SK-N-SH (cell line): ENCODE measurements around the gene KCTD7. TPM values are rescaled to one million over a fixed set of nuclear protein-coding genes. Genes with fewer than 3 reads are reported as not detected.
"Not testable (repeated sequence)": the region's sequence is repeated elsewhere in the genome, so short reads cannot be mapped to it uniquely, and the experiment has no call there.

Experiments
- CTCF ChIA-PET: fragments of 300-600, 350-600 bp; formaldehyde crosslinking; extraction: SDS; loops from one replicate; lab custom pipeline; 2021; lab: Yijun Ruan, JAX
- POLR2A ChIA-PET: fragments of 350-600 bp; sonication (Branson Sonifier 250); formaldehyde crosslinking; extraction: SDS; loops from one replicate; lab custom pipeline; 2020; ENCODE audit warnings: antibody characterized with exemption, inconsistent platforms; lab: Yijun Ruan, JAX
- DNase-seq: peaks from one replicate; pipeline ENCODE4 v3.0.0; 2012
- H2AFZ ChIP-seq: fragments of 200-600 bp; sonication (generic); 2 replicates; pipeline ENCODE4 v1.8.1; 2016; ENCODE audit warnings: antibody characterized with exemption, mild to moderate bottlenecking, low read depth
- H3F3A ChIP-seq: fragments of 200-600 bp; sonication (generic); replicated peaks from 2 replicates; pipeline ENCODE3; 2016; ENCODE audit warnings: antibody characterized with exemption, mild to moderate bottlenecking; ENCODE audit not compliant: insufficient read depth
- H3K27ac ChIP-seq, 2 experiments: fragments of 200-500 bp in 1 of 2; fragments of 200-600 bp in 1 of 2; sonication (Bioruptor generic) in 1 of 2; sonication (generic), shearing (Covaris generic) in 1 of 2; 2 replicates each; pipeline versions ENCODE4 v1.5.1 to v1.6.1; 2014 to 2016; ENCODE audit warnings: low read depth in 2 of 2, inconsistent platforms in 1 of 2, low read length in 1 of 2, mild to moderate bottlenecking in 1 of 2, mixed read lengths in 1 of 2
- H3K27me3 ChIP-seq: fragments of 200-600 bp; sonication (generic), shearing (Covaris generic); 2 replicates; pipeline ENCODE4 v1.6.1; 2016; ENCODE audit warnings: mixed run types; ENCODE audit not compliant: insufficient read depth
- H3K36me3 ChIP-seq, 2 experiments: fragments of 200-500 bp in 1 of 2; fragments of 200-600 bp in 1 of 2; sonication (Bioruptor generic) in 1 of 2; sonication (generic) in 1 of 2; replicated peaks in 1 of 2; 2 replicates each; pipeline versions ENCODE3 to v1.5.1; 2014 to 2016; ENCODE audit warnings: low read length in 1 of 2, mild to moderate bottlenecking in 1 of 2; ENCODE audit not compliant: insufficient read depth in 2 of 2, control insufficient read depth in 1 of 2
- H3K4me1 ChIP-seq, 2 experiments: fragments of 200-500 bp in 1 of 2; fragments of 200-600 bp in 1 of 2; sonication (Bioruptor generic) in 1 of 2; sonication (generic), shearing (Covaris generic) in 1 of 2; 2 replicates each; pipeline versions ENCODE4 v1.5.1 to v1.6.1; 2014 to 2016; ENCODE audit warnings: low read depth in 1 of 2, low read length in 1 of 2, mixed run types in 1 of 2; ENCODE audit not compliant: insufficient read depth in 2 of 2, control insufficient read depth in 1 of 2
- H3K4me2 ChIP-seq: fragments of 200-600 bp; sonication (generic), shearing (Covaris generic); 2 replicates; pipeline ENCODE4 v1.6.1; 2017; ENCODE audit warnings: mixed run types
- H3K4me3 ChIP-seq, 2 experiments: fragments of 200-500 bp in 1 of 2; fragments of 200-600 bp in 1 of 2; sonication (Bioruptor generic) in 1 of 2; sonication (generic), shearing (Covaris generic) in 1 of 2; 2 replicates each; pipeline versions ENCODE4 v1.5.1 to v1.8.1; 2014 to 2016; ENCODE audit warnings: low read depth in 2 of 2, inconsistent platforms in 1 of 2, low read length in 1 of 2, mild to moderate bottlenecking in 1 of 2, mixed read lengths in 1 of 2, moderate library complexity in 1 of 2
- H3K79me2 ChIP-seq: fragments of 200-600 bp; sonication (generic); 2 replicates; pipeline ENCODE4 v1.8.1; 2017; ENCODE audit warnings: mild to moderate bottlenecking; ENCODE audit not compliant: insufficient read depth
- H3K9ac ChIP-seq: fragments of 200-600 bp; sonication (generic); 2 replicates; pipeline ENCODE4 v1.6.1; 2017; ENCODE audit warnings: mixed run types
- H3K9me2 ChIP-seq: fragments of 200-600 bp; sonication (generic); 2 replicates; pipeline ENCODE4 v1.6.1; 2017; ENCODE audit warnings: mixed run types
- H3K9me3 ChIP-seq: fragments of 200-600 bp; sonication (generic); 2 replicates; pipeline ENCODE4 v1.6.1; 2017; ENCODE audit warnings: mixed run types, mild to moderate bottlenecking, moderate library complexity
- H4K20me1 ChIP-seq: fragments of 200-600 bp; sonication (generic); 2 replicates; pipeline ENCODE4 v1.6.1; 2017; ENCODE audit warnings: mild to moderate bottlenecking, mixed run types; ENCODE audit not compliant: insufficient read depth
- ELF1 ChIP-seq: IDR thresholded peaks from 2 replicates; pipeline ENCODE4 v1.4.0; 2012
- EZH2phosphoT487 ChIP-seq: fragments of 200-600 bp; sonication (generic); IDR thresholded peaks from 2 replicates; pipeline ENCODE4 v1.6.1; 2017; ENCODE audit warnings: low read depth, mixed run types, mild to moderate bottlenecking, antibody characterized with exemption, moderate library complexity, borderline replicate concordance
- FOSL2 ChIP-seq: IDR thresholded peaks from 2 replicates; pipeline ENCODE4 v1.4.0; 2012; ENCODE audit warnings: low read depth, mild to moderate bottlenecking, moderate library complexity, borderline replicate concordance
- GABPA ChIP-seq: IDR thresholded peaks from 2 replicates; pipeline ENCODE4 v1.4.0; 2012; ENCODE audit warnings: low read depth, mild to moderate bottlenecking
- IRF3 ChIP-seq: fragments of 150-350 bp; IDR thresholded peaks from 2 replicates; pipeline ENCODE4 v1.6.1; 2016; ENCODE audit warnings: mild to moderate bottlenecking, low read depth, low read length
- JUND ChIP-seq: IDR thresholded peaks from 2 replicates; pipeline ENCODE4 v1.4.0; 2012
- MAX ChIP-seq: IDR thresholded peaks from 2 replicates; pipeline ENCODE4 v1.4.0; 2012; ENCODE audit warnings: low read depth
- MEF2A ChIP-seq: IDR thresholded peaks from 2 replicates; pipeline ENCODE4 v1.4.0; 2012; ENCODE audit warnings: low read depth, borderline replicate concordance
- NRF1 ChIP-seq: IDR thresholded peaks from 2 replicates; pipeline ENCODE4 v1.6.1; 2012; ENCODE audit warnings: low read depth, mild to moderate bottlenecking, low read length
- PBX3 ChIP-seq: IDR thresholded peaks from 2 replicates; pipeline ENCODE4; 2012
- POLR2AphosphoS5 ChIP-seq: IDR thresholded peaks from 2 replicates; pipeline ENCODE4 v1.6.1; 2012; ENCODE audit warnings: low read depth, low read length
- RXRA ChIP-seq: IDR thresholded peaks from 2 replicates; pipeline ENCODE4 v1.4.0; 2012; ENCODE audit warnings: low read depth, mild to moderate bottlenecking, borderline replicate concordance
- TAF1 ChIP-seq: IDR thresholded peaks from 2 replicates; pipeline ENCODE4 v1.6.1; 2012; ENCODE audit warnings: low read depth, mild to moderate bottlenecking, low read length, moderate library complexity, borderline replicate concordance
- TEAD4 ChIP-seq: IDR thresholded peaks from 2 replicates; pipeline ENCODE4 v1.4.0; 2012; ENCODE audit warnings: mild to moderate bottlenecking, borderline replicate concordance; ENCODE audit not compliant: insufficient read depth
- USF1 ChIP-seq: IDR thresholded peaks from 2 replicates; pipeline ENCODE4 v1.4.0; 2012; ENCODE audit warnings: low read depth, borderline replicate concordance
- ZBTB33 ChIP-seq: IDR thresholded peaks from 2 replicates; pipeline ENCODE4 v1.4.0; 2012; ENCODE audit warnings: low read depth, borderline replicate concordance
- WGBS: methylation state at CpG from one replicate; pipeline ENCODE4 v1.1.6; 2017; ENCODE audit warnings: low lambda C conversion rate; 5-methylcytosine and 5-hydroxymethylcytosine counted together
- polyA plus RNA-seq, 3 experiments: library from polyadenylated mRNA; depleted of rRNA; stranded (reverse); fragments of >200 nt; gene quantifications; 2 replicates each; pipeline ENCODE4 v1.2.3, GENCODE V29; 2012

KCTD7 gene
- polyA plus RNA-seq, 1 of the 3 experiments (the other 2 are of a cell fraction): 19.5 TPM

- POLR2A ChIA-PET: no interaction called here
- DNase-seq: no peak
- H3K4me3 ChIP-seq: no peak overlapping the region
- H3F3A ChIP-seq: peaks cover 8% of the 10 kb centered on the region
- H3K4me2 ChIP-seq: no peak overlapping the region
- no peaks in the 10 kb centered on the region for H3K9me3 ChIP-seq
- CTCF ChIA-PET: no interaction called here
- no peak overlapping the region for H3K9ac ChIP-seq
- H3K36me3 ChIP-seq: peaks cover 35 to 47% of the 10 kb centered on the region in 2 experiments
- peak overlapping the region in 1 of 2 experiments; percentile 38; a peak in 1 of 4 replicates for H3K27ac ChIP-seq
- peaks cover 40% of the 10 kb centered on the region for H3K79me2 ChIP-seq
- no peaks in the 10 kb centered on the region for H4K20me1 ChIP-seq
- no peak overlapping the region for H2AFZ ChIP-seq
- H3K4me1 ChIP-seq: peaks cover 0 to 2% of the 10 kb centered on the region in 2 experiments; a peak in 1 of 4 replicates
- no peaks in the 10 kb centered on the region for H3K9me2 ChIP-seq
- 89% methylated on average over 4 of the region's 4 CpGs for WGBS
- TF ChIP-seq ELF1 (no peak), IRF3 (no peak), RXRA (no peak), NRF1 (no peak), MEF2A (no peak), GABPA (no peak), TAF1 (no peak), ZBTB33 (no peak), POLR2AphosphoS5 (no peak), EZH2phosphoT487 (no peak), JUND (no peak), FOSL2 (no peak), USF1 (no peak), MAX (no peak), PBX3 (no peak), TEAD4 (no peak)
- no peaks in the 10 kb centered on the region for H3K27me3 ChIP-seq
These were observed 6.1 kb downstream of the KCTD7 start for GRCh38 chr7:66634816-66635215.

- H3F3A ChIP-seq, H4K20me1 ChIP-seq, POLR2A ChIA-PET, H3K4me3 ChIP-seq, H3K9me3 ChIP-seq, H3K4me2 ChIP-seq, H2AFZ ChIP-seq, H3K4me1 ChIP-seq, CTCF ChIA-PET, H3K9ac ChIP-seq, H3K9me2 ChIP-seq, DNase-seq, H3K27me3 ChIP-seq: not testable (repeated sequence)
- Histone ChIP-seq H3K79me2 (peaks cover 34% of the 10 kb centered on the region), H3K36me3 (peaks cover 41 to 53% of the 10 kb centered on the region in 2 experiments), H3K27ac (peak overlapping the region in 1 of 2 experiments; percentile 69; a peak in 1 of 4 replicates)
- WGBS: 86% methylated on average over 4 of the region's 4 CpGs
These were observed 6.8 kb downstream of the KCTD7 start for GRCh38 chr7:66635322-66635981.
